Osteocyte (in vitro differentiated cells): ENCODE results near the gene TDRD7. TPM values are rescaled to one million over a fixed set of nuclear protein-coding genes. Genes with fewer than 3 reads are reported as not detected.

Experiments used
- DNase-seq: peaks from one replicate; pipeline ENCODE4 v3.0.0; 2021; ENCODE audit warnings: mixed read lengths; ENCODE audit not compliant: unreplicated experiment; ENCODE audit errors: extremely low spot score
- H3K27ac Mint-ChIP-seq: one replicate; pipeline ENCODE4 v1.8.0; 2021; ENCODE audit warnings: mild to moderate bottlenecking, mixed read lengths; ENCODE audit not compliant: unreplicated experiment
- H3K27me3 Mint-ChIP-seq: one replicate; pipeline ENCODE4 v1.8.0; 2021; ENCODE audit warnings: mixed read lengths; ENCODE audit not compliant: unreplicated experiment
- H3K36me3 Mint-ChIP-seq: one replicate; pipeline ENCODE4 v1.8.0; 2021; ENCODE audit warnings: mixed read lengths; ENCODE audit not compliant: unreplicated experiment
- H3K4me1 Mint-ChIP-seq: one replicate; pipeline ENCODE4 v1.8.0; 2021; ENCODE audit warnings: mixed read lengths; ENCODE audit not compliant: unreplicated experiment
- H3K4me3 Mint-ChIP-seq: one replicate; pipeline ENCODE4 v1.8.0; 2021; ENCODE audit warnings: mild to moderate bottlenecking, moderate library complexity, mixed read lengths; ENCODE audit not compliant: unreplicated experiment
- H3K9me3 Mint-ChIP-seq: one replicate; pipeline ENCODE4 v1.8.0; 2021; ENCODE audit warnings: mixed read lengths; ENCODE audit not compliant: unreplicated experiment
- CTCF ChIP-seq: fragments of 200-600 bp; sonication (generic); IDR thresholded peaks from 2 replicates; pipeline ENCODE4 v1.5.0; 2021; ENCODE audit warnings: antibody characterized with exemption, mild to moderate bottlenecking, moderate library complexity
- total RNA-seq: library from RNA; stranded (reverse); gene quantifications from 2 replicates; pipeline ENCODE4 v1.2.1, GENCODE V29; 2021

The TDRD7 gene
- total RNA-seq, 1 donor from 2014 or later: 8.6 TPM

GRCh38 chr9:97431549-97432143 is 19.8 kb downstream of the TDRD7 start:
- no peak overlapping the region for H3K27ac Mint-ChIP-seq
- H3K9me3 Mint-ChIP-seq: no peaks in the 10 kb centered on the region
- no peaks in the 10 kb centered on the region for H3K4me1 Mint-ChIP-seq
- peaks cover 34% of the 10 kb centered on the region for H3K36me3 Mint-ChIP-seq
- H3K4me3 Mint-ChIP-seq: no peak overlapping the region
- no peaks in the 10 kb centered on the region for H3K27me3 Mint-ChIP-seq
- no peak for DNase-seq
- TF ChIP-seq CTCF: no peak

- DNase-seq: no peak
- H3K4me1 Mint-ChIP-seq: no peaks in the 10 kb centered on the region
- no peak overlapping the region for H3K4me3 Mint-ChIP-seq
- no peak for TF ChIP-seq CTCF
- H3K27me3 Mint-ChIP-seq: no peaks in the 10 kb centered on the region
- H3K36me3 Mint-ChIP-seq: peaks cover 27% of the 10 kb centered on the region
- no peaks in the 10 kb centered on the region for H3K9me3 Mint-ChIP-seq
- no peak overlapping the region for H3K27ac Mint-ChIP-seq
These were observed 25.2 kb downstream of the TDRD7 start for GRCh38 chr9:97437051-97437600.

- Mint-ChIP-seq H3K27ac (no peak overlapping the region), H3K9me3 (no peaks in the 10 kb centered on the region), H3K36me3 (peaks cover 22% of the 10 kb centered on the region), H3K4me3 (no peak overlapping the region), H3K4me1 (no peaks in the 10 kb centered on the region), H3K27me3 (no peaks in the 10 kb centered on the region)
- no peak for DNase-seq
- no peak for TF ChIP-seq CTCF
These were observed 26.4 kb downstream of the TDRD7 start for GRCh38 chr9:97438257-97438656.

GRCh38 chr9:97438666-97439065 is 26.8 kb downstream of the TDRD7 start:
- no peaks in the 10 kb centered on the region for H3K9me3 Mint-ChIP-seq

More at GRCh38 chr9:97438666-97439065, 26.8 kb downstream of the TDRD7 start:
- no peak for TF ChIP-seq CTCF
- Mint-ChIP-seq H3K36me3 (peaks cover 21% of the 10 kb centered on the region), H3K4me3 (no peak overlapping the region), H3K4me1 (no peaks in the 10 kb centered on the region), H3K27me3 (no peaks in the 10 kb centered on the region), H3K27ac (no peak overlapping the region)
- no peak for DNase-seq
